ENCODE measurements around the gene NRIP3. TPM values are rescaled to one million over a fixed set of nuclear protein-coding genes. Genes with fewer than 3 reads are reported as not detected.

Gene NRIP3
- total and polyA plus RNA-seq, 2 of the 13 experiments (the other 11 are each of a cell fraction or from before 2014, with no cell fraction given): 0.04 to 0.07 TPM

GRCh38 chr11:8963569-8964323, 40.1 kb downstream of the NRIP3 start (continued):
- no peak for TF ChIP-seq HIC2 (CRISPR knock-in tag; IDR thresholded peaks at IDR 0.05; ENCODE audit: low read depth)
- no peak for TF ChIP-seq BRD4 (CRISPR knock-in tag; IDR thresholded peaks at IDR 0.05)
- TF ChIP-seq ZNF616 (CRISPR knock-in tag; IDR thresholded peaks at IDR 0.05; ENCODE audit: low read depth): no peak
- 0 out of 2 replicates have a peak, but pooled peaks have one; percentile 10 for TF ChIP-seq ZNF331 (CRISPR knock-in tag; IDR thresholded peaks at IDR 0.05)
- no peak for TF ChIP-seq MLLT10 (CRISPR knock-in tag; IDR thresholded peaks at IDR 0.05)
- TF ChIP-seq NPAS2 (CRISPR knock-in tag; IDR thresholded peaks at IDR 0.05; ENCODE audit: borderline replicate concordance): no peak
- no peak for TF ChIP-seq EED (CRISPR knock-in tag; IDR thresholded peaks at IDR 0.05)
- TF ChIP-seq ZNF30 (CRISPR knock-in tag; IDR thresholded peaks at IDR 0.05): no peak
- no peak for TF ChIP-seq ZNF512 (CRISPR knock-in tag; IDR thresholded peaks at IDR 0.05)
- TF ChIP-seq FOXK2 (IDR thresholded peaks at IDR 0.05): no peak
- no peak for TF ChIP-seq SKIL (CRISPR knock-in tag; IDR thresholded peaks at IDR 0.05; ENCODE audit: borderline replicate concordance)
- peak; percentile 87; the same call in 1 of the 2 replicates for TF ChIP-seq MEIS1 (CRISPR knock-in tag; IDR thresholded peaks at IDR 0.05; ENCODE audit: borderline replicate concordance)
- TF ChIP-seq SMYD3 (CRISPR knock-in tag; IDR thresholded peaks at IDR 0.05): peak; percentile 10; the same call in 1 of the 2 replicates
- no peak for TF ChIP-seq ZNF143 (CRISPR knock-in tag; IDR thresholded peaks at IDR 0.05)
- no peak for TF ChIP-seq LCORL (IDR thresholded peaks at IDR 0.05)
- no peak for TF ChIP-seq LCORL (CRISPR knock-in tag; IDR thresholded peaks at IDR 0.05)
- TF ChIP-seq TERF1 (CRISPR knock-in tag; IDR thresholded peaks at IDR 0.05): no peak
- peak; percentile 37; the same call in 1 of the 2 replicates for TF ChIP-seq ZBTB34 (CRISPR knock-in tag; IDR thresholded peaks at IDR 0.05)
- 0 out of 2 replicates have a peak, but pooled peaks have one; percentile 8 for TF ChIP-seq MED1 (CRISPR knock-in tag; IDR thresholded peaks at IDR 0.05)
